VCaP (cell line): ENCODE measurements around the gene ADARB2.

Source experiments
- H3K27ac ChIP-seq: fragments of 450-650 bp; 2 replicates; pipeline ENCODE4 v1.5.1; 2017
- TF ChIP-seq, protein P1 (sequence below): fragments of 450-650 bp; conservative IDR thresholded peaks from 2 replicates; pipeline ENCODE4 v1.5.1; 2017; ENCODE audit warnings: mild to moderate bottlenecking, moderate library complexity

Gene ADARB2

DNA sequence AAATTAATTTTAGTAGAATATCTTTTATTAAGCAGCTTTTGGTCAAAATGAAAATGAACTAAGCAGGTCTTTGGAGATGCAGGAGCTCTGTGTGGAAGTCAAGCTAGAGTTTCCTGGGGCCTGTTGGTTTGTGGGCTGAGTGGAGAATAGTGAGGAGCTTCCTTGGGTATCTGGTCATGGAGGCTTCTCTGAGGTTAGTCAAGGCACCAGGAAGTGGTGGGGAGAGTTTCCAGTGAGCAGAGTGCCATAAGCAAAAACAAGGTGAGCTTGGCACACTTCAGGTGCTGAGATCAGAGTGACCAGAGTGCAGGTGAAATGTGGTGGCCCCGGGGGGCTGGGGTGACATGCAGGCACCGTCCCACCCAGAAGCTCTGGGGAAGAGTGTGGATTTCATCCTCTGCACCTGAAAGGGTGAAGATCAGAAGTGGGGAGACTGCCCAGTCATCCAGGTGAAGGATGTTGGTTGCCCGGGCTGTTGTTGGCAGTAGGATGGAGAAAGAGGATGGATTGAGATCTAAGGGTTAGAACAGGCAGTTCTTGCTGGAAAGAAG lies 603.8 kb downstream of the ADARB2 start:
- TF ChIP-seq, protein P1, sequence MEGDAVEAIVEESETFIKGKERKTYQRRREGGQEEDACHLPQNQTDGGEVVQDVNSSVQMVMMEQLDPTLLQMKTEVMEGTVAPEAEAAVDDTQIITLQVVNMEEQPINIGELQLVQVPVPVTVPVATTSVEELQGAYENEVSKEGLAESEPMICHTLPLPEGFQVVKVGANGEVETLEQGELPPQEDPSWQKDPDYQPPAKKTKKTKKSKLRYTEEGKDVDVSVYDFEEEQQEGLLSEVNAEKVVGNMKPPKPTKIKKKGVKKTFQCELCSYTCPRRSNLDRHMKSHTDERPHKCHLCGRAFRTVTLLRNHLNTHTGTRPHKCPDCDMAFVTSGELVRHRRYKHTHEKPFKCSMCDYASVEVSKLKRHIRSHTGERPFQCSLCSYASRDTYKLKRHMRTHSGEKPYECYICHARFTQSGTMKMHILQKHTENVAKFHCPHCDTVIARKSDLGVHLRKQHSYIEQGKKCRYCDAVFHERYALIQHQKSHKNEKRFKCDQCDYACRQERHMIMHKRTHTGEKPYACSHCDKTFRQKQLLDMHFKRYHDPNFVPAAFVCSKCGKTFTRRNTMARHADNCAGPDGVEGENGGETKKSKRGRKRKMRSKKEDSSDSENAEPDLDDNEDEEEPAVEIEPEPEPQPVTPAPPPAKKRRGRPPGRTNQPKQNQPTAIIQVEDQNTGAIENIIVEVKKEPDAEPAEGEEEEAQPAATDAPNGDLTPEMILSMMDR: no peak
- no peak overlapping the region for H3K27ac ChIP-seq

DNA sequence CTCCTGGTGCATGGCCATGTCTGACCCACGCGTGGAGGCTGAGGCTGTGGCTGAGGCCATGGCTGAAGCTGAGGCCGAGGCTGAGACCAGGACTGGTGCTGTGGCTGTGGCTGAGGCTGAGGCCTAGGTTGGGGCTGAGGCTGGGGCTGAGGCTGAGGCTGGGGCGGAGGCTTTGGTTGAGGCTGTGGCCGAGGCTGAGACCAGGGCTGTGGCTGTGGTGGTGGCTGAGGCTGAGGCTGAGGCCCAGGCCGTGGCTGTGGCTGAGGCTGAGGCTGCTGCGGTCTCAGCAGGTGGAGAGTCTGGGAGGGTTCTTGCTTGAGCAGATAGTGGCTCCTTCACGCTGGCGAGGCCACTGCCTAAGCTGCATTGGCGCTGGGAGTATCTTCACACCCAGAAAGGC lies 604.7 kb downstream of the ADARB2 start:
- no peak overlapping the region for H3K27ac ChIP-seq
- TF ChIP-seq, protein P1: no peak

DNA sequence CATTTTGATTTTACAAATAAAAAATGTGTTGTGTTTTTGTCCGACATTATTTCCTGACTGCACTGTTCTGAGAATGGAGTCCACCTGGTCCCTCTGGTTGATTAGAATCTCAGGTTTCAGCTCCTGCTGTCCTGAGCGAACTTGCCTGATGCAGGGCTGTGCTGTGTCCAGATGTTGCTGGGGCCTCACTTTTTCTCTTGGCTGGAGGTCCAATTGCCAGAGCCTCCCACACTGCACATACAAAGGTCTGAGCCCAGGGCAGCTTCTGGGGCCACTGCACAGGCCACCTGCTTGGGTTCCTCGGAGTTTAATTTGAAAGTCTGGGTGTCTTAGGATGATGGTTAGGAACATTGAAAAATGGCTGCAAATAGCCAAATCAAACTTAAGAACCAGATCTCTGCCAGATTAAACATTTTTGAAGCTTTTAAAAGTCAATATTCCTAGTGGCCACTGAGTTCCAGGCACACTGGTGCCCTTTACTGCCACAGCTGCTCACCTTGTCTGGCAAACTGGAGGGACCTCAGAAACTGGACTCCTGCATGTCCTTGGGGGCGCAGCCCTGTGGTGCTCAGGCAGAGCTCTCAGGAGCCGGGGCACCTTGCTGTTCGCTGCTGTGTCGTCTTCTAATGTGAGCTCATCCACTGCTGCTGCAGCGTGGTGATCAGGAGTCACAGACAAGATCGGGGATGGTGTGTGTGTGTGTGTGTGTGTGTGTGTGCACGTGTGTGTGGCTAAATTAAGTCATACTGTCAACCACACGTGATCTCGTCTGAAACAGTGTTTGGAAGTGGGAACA lies 606.1 kb downstream of the ADARB2 start:
- TF ChIP-seq, protein P1: no peak
- no peak overlapping the region for H3K27ac ChIP-seq

DNA sequence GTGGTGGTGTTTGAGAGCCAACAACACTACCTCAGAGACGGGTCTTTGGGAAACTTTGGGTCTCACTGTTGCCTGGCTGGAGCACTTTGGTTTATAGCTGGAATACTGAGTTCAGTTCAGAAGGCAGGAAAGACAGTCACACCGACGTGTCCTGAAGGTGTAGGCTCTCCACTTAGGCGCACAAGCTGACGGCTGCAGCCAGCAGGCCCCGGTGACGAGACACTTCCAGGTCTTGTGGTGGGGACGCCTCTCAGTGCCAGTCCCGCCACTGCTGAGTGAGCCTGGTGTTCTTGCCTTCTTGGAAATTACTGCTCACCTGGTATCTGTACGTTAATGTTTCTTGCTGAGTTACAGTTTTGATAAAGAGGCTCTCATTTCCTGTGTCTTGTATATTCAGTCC lies 607.1 kb downstream of the ADARB2 start:
- H3K27ac ChIP-seq: no peak overlapping the region
- TF ChIP-seq, protein P1: no peak

DNA sequence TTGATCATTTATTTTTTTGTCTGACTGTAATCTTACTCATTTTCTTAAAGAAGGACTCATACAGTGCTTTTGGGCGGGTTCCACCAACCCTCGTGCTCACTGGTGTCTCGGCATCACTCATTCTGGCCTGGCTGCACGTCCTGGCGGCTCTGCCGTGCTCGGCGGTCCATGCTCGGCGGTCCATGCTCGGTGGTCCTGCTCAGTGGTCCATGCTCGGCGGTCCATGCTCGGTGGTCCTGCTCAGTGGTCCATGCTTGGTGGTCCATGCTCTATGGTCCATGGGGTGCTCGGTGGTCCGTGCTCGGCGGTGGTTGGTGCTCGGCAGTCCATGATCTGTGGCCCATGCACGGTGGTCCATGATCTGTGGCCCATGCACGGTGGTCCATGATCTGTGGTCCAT lies 608.7 kb downstream of the ADARB2 start:
- no peak overlapping the region for H3K27ac ChIP-seq
- TF ChIP-seq, protein P1: no peak

DNA sequence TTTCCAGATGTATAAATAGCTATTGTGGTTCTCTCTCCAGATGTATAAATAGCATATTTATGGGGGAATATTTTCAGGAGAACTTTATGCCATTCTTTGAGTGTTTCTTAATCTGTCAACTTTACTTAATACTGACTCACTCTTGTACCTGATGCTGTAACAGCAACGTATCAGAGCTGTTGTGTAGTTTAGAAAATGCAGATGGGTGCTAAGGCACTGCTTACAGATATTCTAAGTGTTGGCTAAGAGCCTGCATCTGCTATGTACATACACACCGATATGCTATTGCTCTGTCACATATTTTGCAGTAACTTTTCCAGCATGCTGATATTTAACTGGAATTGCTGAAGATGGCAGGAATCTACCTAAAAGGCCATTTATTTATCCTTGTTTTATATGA lies 609.2 kb downstream of the ADARB2 start:
- TF ChIP-seq, protein P1: no peak
- H3K27ac ChIP-seq: no peak overlapping the region

DNA sequence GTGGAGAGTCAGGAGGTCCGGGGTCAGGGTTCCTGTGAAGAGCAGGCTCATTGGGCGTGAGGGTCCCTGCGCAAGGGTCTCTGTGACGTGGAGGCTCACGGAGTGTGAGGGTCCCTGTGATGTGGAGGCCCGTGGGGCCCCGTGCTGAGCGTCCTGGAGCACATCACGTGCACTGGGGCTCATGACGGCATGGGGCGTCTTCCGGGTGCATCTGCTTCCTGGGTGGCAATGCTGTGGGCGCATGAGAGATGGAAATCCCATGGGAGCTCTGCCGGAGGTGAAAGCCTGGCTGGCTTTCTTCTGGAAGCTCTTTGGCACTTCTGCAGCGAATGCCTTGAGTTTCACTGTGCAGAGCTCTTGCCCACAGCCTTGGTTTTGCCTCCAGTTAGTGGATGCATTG lies 609.7 kb downstream of the ADARB2 start:
- TF ChIP-seq, protein P1: no peak
- no peak overlapping the region for H3K27ac ChIP-seq
